LNCAP (cell line): Measurements from ENCODE around the gene DCAF15.

Experiments used
- TF ChIP-seq, protein P1 (sequence below): fragments of 450-650 bp; IDR thresholded peaks from 2 replicates; pipeline ENCODE4 v1.5.1; 2017; ENCODE audit warnings: mild to moderate bottlenecking

Gene DCAF15

GRCh38 chr19:13946414-13946813 is 5.9 kb upstream of the DCAF15 start:
- TF ChIP-seq, protein P1, sequence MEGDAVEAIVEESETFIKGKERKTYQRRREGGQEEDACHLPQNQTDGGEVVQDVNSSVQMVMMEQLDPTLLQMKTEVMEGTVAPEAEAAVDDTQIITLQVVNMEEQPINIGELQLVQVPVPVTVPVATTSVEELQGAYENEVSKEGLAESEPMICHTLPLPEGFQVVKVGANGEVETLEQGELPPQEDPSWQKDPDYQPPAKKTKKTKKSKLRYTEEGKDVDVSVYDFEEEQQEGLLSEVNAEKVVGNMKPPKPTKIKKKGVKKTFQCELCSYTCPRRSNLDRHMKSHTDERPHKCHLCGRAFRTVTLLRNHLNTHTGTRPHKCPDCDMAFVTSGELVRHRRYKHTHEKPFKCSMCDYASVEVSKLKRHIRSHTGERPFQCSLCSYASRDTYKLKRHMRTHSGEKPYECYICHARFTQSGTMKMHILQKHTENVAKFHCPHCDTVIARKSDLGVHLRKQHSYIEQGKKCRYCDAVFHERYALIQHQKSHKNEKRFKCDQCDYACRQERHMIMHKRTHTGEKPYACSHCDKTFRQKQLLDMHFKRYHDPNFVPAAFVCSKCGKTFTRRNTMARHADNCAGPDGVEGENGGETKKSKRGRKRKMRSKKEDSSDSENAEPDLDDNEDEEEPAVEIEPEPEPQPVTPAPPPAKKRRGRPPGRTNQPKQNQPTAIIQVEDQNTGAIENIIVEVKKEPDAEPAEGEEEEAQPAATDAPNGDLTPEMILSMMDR, result no peak

GRCh38 chr19:13951043-13951442 is 1.3 kb upstream of the DCAF15 start:
- TF ChIP-seq, protein P1, result no peak

- TF ChIP-seq, protein P1, result no peak
Observed at GRCh38 chr19:13951799-13952153, 533 bp upstream of the DCAF15 start.

DNA sequence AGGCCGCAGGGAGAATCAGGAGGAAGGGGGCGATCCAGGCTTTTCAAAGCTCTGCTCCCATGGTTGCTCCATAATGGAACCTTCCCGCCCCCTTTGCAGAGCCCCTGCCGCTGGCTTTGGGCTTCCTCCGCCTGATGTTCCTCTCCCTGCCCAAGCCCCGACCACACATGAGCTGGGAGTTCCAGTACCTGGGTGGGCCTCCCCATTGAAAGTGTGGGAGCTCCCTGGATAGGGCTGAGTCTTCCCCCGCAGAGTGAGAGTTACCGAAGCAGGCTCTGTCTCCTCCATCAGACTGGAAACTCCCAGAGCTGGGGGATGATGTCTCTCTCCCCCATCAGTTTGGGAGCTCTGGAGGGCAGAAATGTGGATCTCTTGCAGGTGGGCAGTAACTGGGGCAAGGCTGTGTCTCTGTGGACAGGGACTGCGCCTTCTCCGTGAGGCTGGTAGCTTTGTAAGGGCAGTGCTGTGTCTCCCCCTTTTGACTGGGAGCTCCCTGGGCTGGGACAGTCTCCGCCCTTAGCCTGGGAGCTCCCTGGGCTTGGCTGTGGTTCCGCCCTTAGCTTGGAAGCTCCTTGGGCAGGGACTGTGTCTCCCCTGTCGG is 722 bp downstream of the DCAF15 start:
- TF ChIP-seq, protein P1, result no peak

GRCh38 chr19:13954185-13954584 is 1.9 kb downstream of the DCAF15 start:
- TF ChIP-seq, protein P1, result no peak

GRCh38 chr19:13955662-13956364 is 3.5 kb downstream of the DCAF15 start:
- TF ChIP-seq, protein P1, result no peak

- TF ChIP-seq, protein P1, result no peak
Observed at GRCh38 chr19:13956365-13956744, 4.0 kb downstream of the DCAF15 start.
